ENCODE results near the gene USP17L18. TPM values are rescaled to one million over a fixed set of nuclear protein-coding genes. Genes with fewer than 3 reads are reported as not detected.
"Not testable (repeated sequence)": the region's sequence is repeated elsewhere in the genome, so short reads cannot be mapped to it uniquely, and the experiment has no call there.

USP17L18 gene
- total RNA-seq, result not detected
- long read RNA-seq, result 0 reads

DNA sequence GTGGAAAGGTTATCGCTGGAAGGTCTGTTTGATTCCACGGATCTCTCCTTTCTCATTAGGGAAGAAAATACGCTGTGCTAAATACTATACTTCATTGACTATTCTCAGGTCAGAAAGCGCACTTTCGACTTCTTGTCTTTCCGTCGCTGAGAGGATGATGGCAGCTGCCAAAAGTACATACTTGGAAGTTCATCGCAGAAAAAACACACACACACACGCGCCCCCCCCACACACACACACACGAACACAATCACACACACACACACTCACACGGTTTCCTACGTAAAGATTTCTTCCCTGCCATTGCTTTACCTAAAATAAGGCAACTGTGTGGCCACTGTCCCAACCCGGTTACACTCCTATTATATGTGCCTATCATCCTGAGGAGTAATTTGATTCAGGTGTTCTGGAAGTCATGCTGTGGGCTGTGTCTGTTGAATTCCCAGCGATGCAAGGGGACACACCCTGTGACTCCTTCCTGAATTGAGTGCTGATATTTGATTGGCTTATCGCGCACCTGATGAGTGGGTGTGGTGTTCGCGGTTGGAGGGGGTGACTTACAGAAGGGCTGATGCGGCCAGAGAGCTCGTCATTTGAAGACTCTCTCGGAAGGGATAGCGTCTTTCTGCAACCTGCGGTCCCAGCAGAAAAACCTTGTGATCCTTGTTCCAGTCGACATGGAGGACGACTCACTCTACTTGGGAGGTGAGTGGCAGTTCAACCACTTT, at the start of gene USP17L18:
USP17L18 (plus strand) TSS at position 678 of the 728 bp plus-strand sequence; CDS start at position 678, 0 bp downstream.
- intact Hi-C loops (cut with DNase I, micrococcal nuclease); ATAC-seq: not testable (repeated sequence)
- peak in 1 of 2 donors; percentile 24 for DNase-seq

DNA sequence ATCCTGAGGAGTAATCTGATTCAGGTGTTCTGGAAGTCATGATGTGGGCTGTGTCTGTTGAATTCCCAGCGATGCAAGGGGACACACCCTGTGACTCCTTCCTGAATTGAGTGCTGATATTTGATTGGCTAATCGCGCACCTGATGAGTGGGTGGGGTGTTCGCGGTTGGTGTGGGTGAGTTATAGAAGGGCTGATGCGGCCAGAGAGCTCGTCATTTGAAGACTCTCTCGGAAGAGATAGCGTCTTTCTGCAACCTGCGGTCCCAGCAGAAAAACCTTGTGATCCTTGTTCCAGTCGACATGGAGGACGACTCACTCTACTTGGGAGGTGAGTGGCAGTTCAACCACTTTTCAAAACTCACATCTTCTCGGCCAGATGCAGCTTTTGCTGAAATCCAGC, 38.1 kb upstream of the USP17L18 start, which contains the start of gene USP17L10:
USP17L10 (plus strand) TSS at position 301 of the 400 bp plus-strand sequence; CDS start at position 301, 0 bp downstream.
- ATAC-seq; DNase-seq; intact Hi-C loops (cut with DNase I, micrococcal nuclease): not testable (repeated sequence)

- ATAC-seq; intact Hi-C loops (cut with DNase I, micrococcal nuclease): not testable (repeated sequence)
- DNase-seq, result peak; percentile 1 to 5
These were observed 33.7 kb upstream of the USP17L18 start for GRCh38 chr4:9214701-9215100.

DNA sequence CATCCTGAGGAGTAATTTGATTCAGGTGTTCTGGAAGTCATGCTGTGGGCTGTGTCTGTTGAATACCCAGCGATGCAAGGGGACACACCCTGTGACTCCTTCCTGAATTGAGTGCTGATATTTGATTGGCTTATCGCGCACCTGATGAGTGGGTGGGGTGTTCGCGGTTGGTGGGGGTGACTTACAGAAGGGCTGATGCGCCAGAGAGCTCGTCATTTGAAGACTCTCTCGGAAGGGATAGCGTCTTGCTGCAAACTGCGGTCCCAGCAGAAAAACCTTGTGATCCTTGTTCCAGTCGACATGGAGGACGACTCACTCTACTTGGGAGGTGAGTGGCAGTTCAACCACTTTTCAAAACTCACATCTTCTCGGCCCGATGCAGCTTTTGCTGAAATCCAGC, 33.3 kb upstream of the USP17L18 start, which contains the start of gene USP17L11:
USP17L11 (plus strand) TSS at position 301 of the 400 bp plus-strand sequence; CDS start at position 301, 0 bp downstream.
- ATAC-seq; DNase-seq; intact Hi-C loops (cut with DNase I, micrococcal nuclease): not testable (repeated sequence)

DNA sequence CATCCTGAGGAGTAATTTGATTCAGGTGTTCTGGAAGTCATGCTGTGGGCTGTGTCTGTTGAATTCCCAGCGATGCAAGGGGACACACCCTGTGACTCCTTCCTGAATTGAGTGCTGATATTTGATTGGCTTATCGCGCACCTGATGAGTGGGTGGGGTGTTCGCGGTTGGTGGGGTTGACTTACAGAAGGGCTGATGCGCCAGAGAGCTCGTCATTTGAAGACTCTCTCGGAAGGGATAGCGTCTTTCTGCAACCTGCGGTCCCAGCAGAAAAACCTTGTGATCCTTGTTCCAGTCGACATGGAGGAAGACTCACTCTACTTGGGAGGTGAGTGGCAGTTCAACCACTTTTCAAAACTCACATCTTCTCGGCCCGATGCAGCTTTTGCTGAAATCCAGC, 28.6 kb upstream of the USP17L18 start, which contains the start of gene USP17L12:
USP17L12 (plus strand) TSS at position 301 of the 400 bp plus-strand sequence; CDS start at position 301, 0 bp downstream.
- DNase-seq; intact Hi-C loops (cut with DNase I, micrococcal nuclease); ATAC-seq: not testable (repeated sequence)

DNA sequence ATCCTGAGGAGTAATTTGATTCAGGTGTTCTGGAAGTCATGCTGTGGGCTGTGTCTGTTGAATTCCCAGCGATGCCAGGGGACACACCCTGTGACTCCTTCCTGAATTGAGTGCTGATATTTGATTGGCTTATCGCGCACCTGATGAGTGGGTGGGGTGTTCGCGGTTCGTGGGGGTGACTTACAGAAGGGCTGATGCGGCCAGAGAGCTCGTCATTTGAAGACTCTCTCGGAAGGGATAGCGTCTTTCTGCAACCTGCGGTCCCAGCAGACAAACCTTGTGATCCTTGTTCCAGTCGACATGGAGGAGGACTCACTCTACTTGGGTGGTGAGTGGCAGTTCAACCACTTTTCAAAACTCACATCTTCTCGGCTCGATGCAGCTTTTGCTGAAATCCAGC, 23.8 kb upstream of the USP17L18 start, which contains the start of gene USP17L13:
USP17L13 (plus strand) TSS at position 301 of the 400 bp plus-strand sequence; CDS start at position 301, 0 bp downstream.
- ATAC-seq; DNase-seq; intact Hi-C loops (cut with DNase I, micrococcal nuclease): not testable (repeated sequence)

- ATAC-seq; intact Hi-C loops (cut with DNase I, micrococcal nuclease); DNase-seq: not testable (repeated sequence)
These were observed 18.2 kb upstream of the USP17L18 start for GRCh38 chr4:9230249-9230648.

DNA sequence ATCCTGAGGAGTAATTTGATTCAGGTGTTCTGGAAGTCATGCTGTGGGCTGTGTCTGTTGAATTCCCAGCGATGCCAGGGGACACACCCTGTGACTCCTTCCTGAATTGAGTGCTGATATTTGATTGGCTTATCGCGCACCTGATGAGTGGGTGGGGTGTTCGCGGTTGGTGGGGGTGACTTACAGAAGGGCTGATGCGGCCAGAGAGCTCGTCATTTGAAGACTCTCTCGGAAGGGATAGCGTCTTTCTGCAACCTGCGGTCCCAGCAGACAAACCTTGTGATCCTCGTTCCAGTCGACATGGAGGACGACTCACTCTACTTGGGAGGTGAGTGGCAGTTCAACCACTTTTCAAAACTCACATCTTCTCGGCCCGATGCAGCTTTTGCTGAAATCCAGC, 14.3 kb upstream of the USP17L18 start, which contains the start of gene USP17L15:
USP17L15 (plus strand) TSS at position 301 of the 400 bp plus-strand sequence; CDS start at position 301, 0 bp downstream.
- intact Hi-C loops (cut with DNase I, micrococcal nuclease); ATAC-seq; DNase-seq: not testable (repeated sequence)

DNA sequence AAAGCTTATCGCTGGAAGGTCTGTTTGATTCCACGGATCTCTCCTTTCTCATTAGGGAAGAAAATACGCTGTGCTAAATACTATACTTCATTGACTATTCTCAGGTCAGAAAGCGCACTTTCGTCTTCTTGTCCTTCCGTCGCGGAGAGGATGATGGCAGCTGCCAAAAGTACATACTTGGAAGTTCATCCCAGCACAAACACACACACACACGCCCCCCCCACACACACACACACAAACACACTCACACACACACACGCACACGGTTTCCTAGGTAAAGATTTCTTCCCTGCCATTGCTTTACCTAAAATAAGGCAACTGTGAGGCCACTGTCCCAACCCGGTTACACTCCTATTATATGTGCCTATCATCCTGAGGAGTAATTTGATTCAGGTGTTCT, 10.0 kb upstream of the USP17L18 start:
- intact Hi-C loops (cut with DNase I, micrococcal nuclease); ATAC-seq: not testable (repeated sequence)
- peak; percentile 0 to 8 for DNase-seq

- DNase-seq, result not testable (repeated sequence)
These were observed 4.9 kb upstream of the USP17L18 start, which contains the start of gene USP17L17 for GRCh38 chr4:9243579-9243978. USP17L17 (plus strand) TSS chr4:9243879; CDS start chr4:9243879, 0 bp downstream.

GRCh38 chr4:9253078-9253477, 4.6 kb downstream of the USP17L18 start, which contains the start of gene USP17L19:
USP17L19 (plus strand) TSS chr4:9253378; CDS start chr4:9253378, 0 bp downstream.
- DNase-seq; ATAC-seq; intact Hi-C loops (cut with DNase I, micrococcal nuclease): not testable (repeated sequence)

More at GRCh38 chr4:9243579-9243978, 4.9 kb upstream of the USP17L18 start, which contains the start of gene USP17L17:
- ATAC-seq; intact Hi-C loops (cut with DNase I, micrococcal nuclease): not testable (repeated sequence)

- DNase-seq; ATAC-seq; intact Hi-C loops (cut with DNase I, micrococcal nuclease): not testable (repeated sequence)
These were observed 9.4 kb downstream of the USP17L18 start, which contains the start of gene USP17L20 for GRCh38 chr4:9257824-9258223. USP17L20 (plus strand) TSS chr4:9258124; CDS start chr4:9258124, 0 bp downstream.

DNA sequence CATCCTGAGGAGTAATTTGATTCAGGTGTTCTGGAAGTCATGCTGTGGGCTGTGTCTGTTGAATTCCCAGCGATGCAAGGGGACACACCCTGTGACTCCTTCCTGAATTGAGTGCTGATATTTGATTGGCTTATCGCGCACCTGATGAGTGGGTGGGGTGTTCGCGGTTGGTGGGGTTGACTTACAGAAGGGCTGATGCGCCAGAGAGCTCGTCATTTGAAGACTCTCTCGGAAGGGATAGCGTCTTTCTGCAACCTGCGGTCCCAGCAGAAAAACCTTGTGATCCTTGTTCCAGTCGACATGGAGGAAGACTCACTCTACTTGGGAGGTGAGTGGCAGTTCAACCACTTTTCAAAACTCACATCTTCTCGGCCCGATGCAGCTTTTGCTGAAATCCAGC, 14.1 kb downstream of the USP17L18 start, which contains the start of gene USP17L21:
USP17L21 (plus strand) TSS at position 301 of the 400 bp plus-strand sequence; CDS start at position 301, 0 bp downstream.
- DNase-seq, ATAC-seq: not testable (repeated sequence)

GRCh38 chr4:9267319-9267718, 18.9 kb downstream of the USP17L18 start, which contains the start of gene USP17L22:
USP17L22 (plus strand) TSS chr4:9267619; CDS start chr4:9267619, 0 bp downstream.
- intact Hi-C loops (cut with DNase I, micrococcal nuclease); DNase-seq; ATAC-seq: not testable (repeated sequence)

More for the DNA sequence above, 14.1 kb downstream of the USP17L18 start, which contains the start of gene USP17L21:
- intact Hi-C loops (cut with DNase I, micrococcal nuclease), result not testable (repeated sequence)

- DNase-seq, result peak in 1 of 2 donors; percentile 52
- intact Hi-C loops (cut with DNase I, micrococcal nuclease); ATAC-seq: not testable (repeated sequence)
These were observed 23.3 kb downstream of the USP17L18 start for GRCh38 chr4:9271719-9272118.

All from left colon (tissue), 2 donors.